HepG2 (cell line): Measurements from ENCODE around the gene TMIGD2. TPM values are rescaled to one million over a fixed set of nuclear protein-coding genes. Genes with fewer than 3 reads are reported as not detected.

Source experiments
- GATAD2A ChIP-seq: IDR thresholded peaks from 2 replicates; pipeline ENCODE4 v1.6.1; 2016
- HDAC1 ChIP-seq: sonication (generic); formaldehyde crosslinking; IDR thresholded peaks from 2 replicates; pipeline ENCODE4 v1.5.1; 2020; ENCODE audit warnings: mild to moderate bottlenecking, missing genetic modification reagents
- HMG20B ChIP-seq: conservative IDR thresholded peaks from 2 replicates; pipeline ENCODE4 v1.6.1; 2016; ENCODE audit warnings: missing genetic modification reagents, missing compliant biosample characterization
- KAT8 ChIP-seq: IDR thresholded peaks from 2 replicates; pipeline ENCODE4 v1.6.1; 2016; ENCODE audit warnings: missing genetic modification reagents, missing compliant biosample characterization
- NFIC ChIP-seq: IDR thresholded peaks from 2 replicates; pipeline ENCODE4 v1.6.1; 2012; ENCODE audit warnings: mild to moderate bottlenecking, low read length, inconsistent platforms
- NFYB ChIP-seq: sonication (generic); formaldehyde crosslinking; IDR thresholded peaks from 2 replicates; pipeline ENCODE4 v1.4.0; 2020; ENCODE audit warnings: missing genetic modification reagents
- PCBP2 ChIP-seq: fragments of 200-400 bp; formaldehyde crosslinking; optimal IDR thresholded peaks from 2 replicates; pipeline ENCODE3; 2018; ENCODE audit warnings: low read length, low read depth; ENCODE audit not compliant: poor library complexity, severe bottlenecking
- PITX1 ChIP-seq: sonication (generic); formaldehyde crosslinking; IDR thresholded peaks from 2 replicates; pipeline ENCODE4 v1.5.1; 2020; ENCODE audit warnings: mild to moderate bottlenecking, missing genetic modification reagents
- RCOR2 ChIP-seq: IDR thresholded peaks from 2 replicates; pipeline ENCODE4 v1.6.1; 2016; ENCODE audit warnings: missing biosample characterization, missing genetic modification reagents
- RFX5 ChIP-seq: IDR thresholded peaks from 2 replicates; pipeline ENCODE4 v1.6.1; 2011; ENCODE audit warnings: low read depth, low read length, improper control_type of control experiment
- SALL1 ChIP-seq: sonication (generic); formaldehyde crosslinking; IDR thresholded peaks from 2 replicates; pipeline ENCODE4 v1.8.0; 2022; ENCODE audit warnings: mild to moderate bottlenecking, missing genetic modification reagents
- SAP130 ChIP-seq: IDR thresholded peaks from 2 replicates; pipeline ENCODE4 v1.6.1; 2016; ENCODE audit warnings: low read depth
- SP4 ChIP-seq: sonication (generic); formaldehyde crosslinking; IDR thresholded peaks from 2 replicates; pipeline ENCODE4 v1.8.1; 2023; ENCODE audit warnings: mild to moderate bottlenecking, missing genetic modification reagents
- TCF12 ChIP-seq, 2 experiments: fragments of 450-650 bp in 1 of 2; sonication (generic) in 1 of 2; formaldehyde crosslinking in 1 of 2; IDR thresholded peaks; 2 replicates each; pipeline versions ENCODE4 v1.6.1 to v1.8.0; 2017 to 2022; ENCODE audit warnings: antibody characterized with exemption in 1 of 2, mild to moderate bottlenecking in 1 of 2, missing genetic modification reagents in 1 of 2, moderate library complexity in 1 of 2
- ZEB1 ChIP-seq: IDR thresholded peaks from 2 replicates; pipeline ENCODE4 v1.6.1; 2012; ENCODE audit warnings: mild to moderate bottlenecking, low read depth, inconsistent platforms; ENCODE audit not compliant: insufficient replicate concordance
- ZNF33B ChIP-seq: sonication (generic); formaldehyde crosslinking; IDR thresholded peaks from 2 replicates; pipeline ENCODE4 v1.5.1; 2020; ENCODE audit warnings: mild to moderate bottlenecking, missing genetic modification reagents
- ZNF451 ChIP-seq: sonication (generic); formaldehyde crosslinking; IDR thresholded peaks from 2 replicates; pipeline ENCODE4 v1.5.0; 2020; ENCODE audit warnings: mild to moderate bottlenecking, missing genetic modification reagents
- ZNF550 ChIP-seq: sonication (generic); formaldehyde crosslinking; IDR thresholded peaks from 2 replicates; pipeline ENCODE4 v1.4.0; 2020; ENCODE audit warnings: mild to moderate bottlenecking, missing genetic modification reagents, borderline replicate concordance
- ZNF607 ChIP-seq: sonication (generic); formaldehyde crosslinking; IDR thresholded peaks from 2 replicates; pipeline ENCODE4 v1.5.1; 2020; ENCODE audit warnings: missing genetic modification reagents, mild to moderate bottlenecking, borderline replicate concordance
- ZNF616 ChIP-seq: sonication (generic); formaldehyde crosslinking; IDR thresholded peaks from 2 replicates; pipeline ENCODE4 v1.5.0; 2020; ENCODE audit warnings: low read depth, mild to moderate bottlenecking, missing genetic modification reagents
- ZNF629 ChIP-seq: sonication (generic); formaldehyde crosslinking; conservative IDR thresholded peaks from 2 replicates; pipeline ENCODE4 v1.5.0; 2020; ENCODE audit warnings: missing genetic modification reagents
- ZNF687 ChIP-seq: sonication (generic); formaldehyde crosslinking; IDR thresholded peaks from 2 replicates; pipeline ENCODE4 v1.5.1; 2020; ENCODE audit warnings: mild to moderate bottlenecking, missing genetic modification reagents, moderate library complexity
- ZNF776 ChIP-seq: sonication (generic); formaldehyde crosslinking; IDR thresholded peaks from 2 replicates; pipeline ENCODE4 v1.4.0; 2020; ENCODE audit warnings: mild to moderate bottlenecking, missing genetic modification reagents
- polyA plus RNA-seq, 8 experiments: library from polyadenylated mRNA; depleted of rRNA in 3 of 8; stranded (reverse) in 7 of 8; unstranded in 1 of 8; fragments of >200 nt; fragmentation: Illumina TruSeq in 4 of 8; extraction: Trizol in 4 of 8; gene quantifications; 2 replicates each; pipeline versions ENCODE4 v1.2.1 to v1.2.3, GENCODE V29; 2011 to 2016; ENCODE audit warnings: low read depth in 4 of 8, missing spikeins in 1 of 8, mixed read lengths in 1 of 8; ENCODE audit not compliant: insufficient read depth in 1 of 8
- total RNA-seq, 5 experiments: library from RNA; depleted of rRNA; stranded (reverse); fragments of >200 nt; fragmentation: Illumina TruSeq; extraction: Trizol; gene quantifications; 2 replicates each; pipeline ENCODE4 v1.2.3, GENCODE V29; 2016; ENCODE audit warnings: low read depth in 1 of 5

TMIGD2 gene
- total and polyA plus RNA-seq, 2 of the 13 experiments (the other 11 are each of a cell fraction or from before 2014, with no cell fraction given), result 0.11 to 1.0 TPM

- TF ChIP-seq ZEB1 (peak; percentile 45), GATAD2A (0 out of 2 replicates have a peak, but pooled peaks have one; percentile 13), ZNF776 (CRISPR knock-in tag) (no peak), ZNF33B (CRISPR knock-in tag) (no peak), SALL1 (CRISPR knock-in tag) (peak; percentile 45), SP4 (peak; percentile 75), ZNF607 (CRISPR knock-in tag) (0 out of 2 replicates have a peak, but pooled peaks have one; percentile 41), PITX1 (CRISPR knock-in tag) (no peak), RFX5 (peak; percentile 49), ZNF550 (no peak), ZNF687 (CRISPR knock-in tag) (peak; percentile 49; the same call in 1 of the 2 replicates), ZNF616 (CRISPR knock-in tag) (0 out of 2 replicates have a peak, but pooled peaks have one; percentile 31), SAP130 (CRISPR knock-in tag) (peak; percentile 39; the same call in 1 of the 2 replicates), TCF12 (IDR thresholded peaks at IDR 0.05) (no peak), TCF12 (CRISPR knock-in tag; IDR thresholded peaks at IDR 0.05) (no peak), ZNF451 (CRISPR knock-in tag) (no peak), NFIC (no peak), RCOR2 (0 out of 2 replicates have a peak, but pooled peaks have one; percentile 13), PCBP2 (no peak), HDAC1 (CRISPR knock-in tag) (peak; percentile 55; the same call in 1 of the 2 replicates), NFYB (CRISPR knock-in tag) (peak; percentile 93), KAT8 (peak; percentile 53), HMG20B (0 out of 2 replicates have a peak, but pooled peaks have one; percentile 23), ZNF629 (CRISPR knock-in tag) (peak; percentile 63; the same call in 1 of the 2 replicates)
These were observed 17.8 kb downstream of the TMIGD2 start (continued) for GRCh38 chr19:4284176-4284958.
